Skeletal muscle satellite cell (primary cell): ENCODE data around the gene TTC31.
"Not testable (repeated sequence)": the region's sequence is repeated elsewhere in the genome, so short reads cannot be mapped to it uniquely, and the experiment has no call there.

Experiments
- H3K27me3 ChIP-seq: 2 replicates; pipeline ENCODE4 v1.7.0; 2013; ENCODE audit warnings: low read length; ENCODE audit not compliant: control insufficient read depth, insufficient read depth
- H3K36me3 ChIP-seq: 2 replicates; pipeline ENCODE4 v1.7.0; 2013; ENCODE audit warnings: mild to moderate bottlenecking, control low read depth, low read length; ENCODE audit not compliant: insufficient read depth
- H3K4me1 ChIP-seq: 2 replicates; pipeline ENCODE4 v1.7.0; 2013; ENCODE audit warnings: low read length; ENCODE audit not compliant: control insufficient read depth, insufficient read depth
- H3K4me2 ChIP-seq: 2 replicates; pipeline ENCODE4 v1.7.0; 2013; ENCODE audit warnings: mild to moderate bottlenecking, low read length
- H3K4me3 ChIP-seq: 2 replicates; pipeline ENCODE4 v1.7.0; 2013; ENCODE audit warnings: low read length
- H3K9ac ChIP-seq: 2 replicates; pipeline ENCODE4 v1.7.0; 2013; ENCODE audit warnings: mild to moderate bottlenecking, low read depth, low read length, moderate library complexity
- H3K9me3 ChIP-seq: replicated peaks from 2 replicates; pipeline ENCODE4 v1.7.0; 2013; ENCODE audit warnings: mild to moderate bottlenecking, control low read depth, low read length

The TTC31 gene

GRCh38 chr2:74442483-74443297, 40.2 kb upstream of the TTC31 start:
- H3K9ac ChIP-seq, H3K4me3 ChIP-seq: not testable (repeated sequence)
- H3K4me1 ChIP-seq: peaks cover 45% of the 10 kb centered on the region

GRCh38 chr2:74444498-74445318, 38.2 kb upstream of the TTC31 start:
- H3K4me3 ChIP-seq: no peak overlapping the region
- H3K36me3 ChIP-seq: no peaks in the 10 kb centered on the region
- no peak overlapping the region for H3K9ac ChIP-seq
- peak overlapping the region; percentile 50 for H3K4me2 ChIP-seq
- no peaks in the 10 kb centered on the region for H3K9me3 ChIP-seq
- peaks cover 19% of the 10 kb centered on the region for H3K27me3 ChIP-seq
- H3K4me1 ChIP-seq: peaks cover 25% of the 10 kb centered on the region

More at GRCh38 chr2:74442483-74443297, 40.2 kb upstream of the TTC31 start:
- not testable (repeated sequence) for H3K36me3 ChIP-seq, H3K9me3 ChIP-seq
- Histone ChIP-seq H3K4me2 (peak overlapping the region; percentile 43), H3K27me3 (peaks cover 19% of the 10 kb centered on the region)

GRCh38 chr2:74447230-74447999, 35.5 kb upstream of the TTC31 start:
- peaks cover 8% of the 10 kb centered on the region for H3K27me3 ChIP-seq
- H3K36me3 ChIP-seq: no peaks in the 10 kb centered on the region
- no peak overlapping the region for H3K4me3 ChIP-seq
- H3K9ac ChIP-seq: no peak overlapping the region
- no peaks in the 10 kb centered on the region for H3K9me3 ChIP-seq
- H3K4me2 ChIP-seq: no peak overlapping the region
- H3K4me1 ChIP-seq: peaks cover 10% of the 10 kb centered on the region

- Histone ChIP-seq H3K4me2 (no peak overlapping the region), H3K4me3 (no peak overlapping the region), H3K4me1 (peaks cover 9% of the 10 kb centered on the region), H3K9ac (no peak overlapping the region), H3K27me3 (peaks cover 8% of the 10 kb centered on the region), H3K36me3 (no peaks in the 10 kb centered on the region), H3K9me3 (no peaks in the 10 kb centered on the region)
Measured at GRCh38 chr2:74448771-74449170, 34.1 kb upstream of the TTC31 start.

- no peak overlapping the region for H3K4me2 ChIP-seq
- no peak overlapping the region for H3K9ac ChIP-seq
- H3K4me3 ChIP-seq: no peak overlapping the region
- no peaks in the 10 kb centered on the region for H3K27me3 ChIP-seq
- no peaks in the 10 kb centered on the region for H3K9me3 ChIP-seq
- H3K4me1 ChIP-seq: peaks cover 9% of the 10 kb centered on the region
- no peaks in the 10 kb centered on the region for H3K36me3 ChIP-seq
Measured at GRCh38 chr2:74450570-74451190, 32.2 kb upstream of the TTC31 start.

- peaks cover 5% of the 10 kb centered on the region for H3K36me3 ChIP-seq
- peak within 1 kb of the TSS; percentile 90 for H3K4me3 ChIP-seq
- H3K9me3 ChIP-seq: no peaks in the 10 kb centered on the region
- peaks cover 25% of the 10 kb centered on the region for H3K4me1 ChIP-seq
- H3K4me2 ChIP-seq: peak within 1 kb of the TSS; percentile 96
- H3K9ac ChIP-seq: peak within 1 kb of the TSS; percentile 85
- H3K27me3 ChIP-seq: no peaks in the 10 kb centered on the region
Measured at GRCh38 chr2:74454654-74455511, 28.0 kb upstream of the TTC31 start, which contains the start of gene INO80B. INO80B (plus strand) TSS chr2:74455087; CDS start chr2:74455117, 30 bp downstream.

GRCh38 chr2:74457129-74457548, 25.7 kb upstream of the TTC31 start:
- Histone ChIP-seq H3K27me3 (no peaks in the 10 kb centered on the region), H3K4me2 (peak overlapping the region; percentile 81), H3K9me3 (no peaks in the 10 kb centered on the region), H3K9ac (peak overlapping the region; percentile 68), H3K4me1 (peaks cover 25% of the 10 kb centered on the region), H3K4me3 (peak overlapping the region; percentile 67), H3K36me3 (peaks cover 16% of the 10 kb centered on the region)

GRCh38 chr2:74457549-74458131, 25.2 kb upstream of the TTC31 start:
- peaks cover 25% of the 10 kb centered on the region for H3K4me1 ChIP-seq

GRCh38 chr2:74458132-74458937, 24.5 kb upstream of the TTC31 start, which contains the start of gene WBP1:
WBP1 (plus strand) TSS chr2:74458438; CDS start chr2:74458603, 165 bp downstream.
- no peaks in the 10 kb centered on the region for H3K27me3 ChIP-seq
- peak within 1 kb of the TSS; percentile 91 for H3K9ac ChIP-seq
- H3K4me3 ChIP-seq: peak within 1 kb of the TSS; percentile 95
- H3K9me3 ChIP-seq: no peaks in the 10 kb centered on the region
- peaks cover 25% of the 10 kb centered on the region for H3K36me3 ChIP-seq
- peaks cover 25% of the 10 kb centered on the region for H3K4me1 ChIP-seq
- peak within 1 kb of the TSS; percentile 93 for H3K4me2 ChIP-seq

More at GRCh38 chr2:74457549-74458131, 25.2 kb upstream of the TTC31 start:
- Histone ChIP-seq H3K4me2 (peak overlapping the region; percentile 81), H3K36me3 (peaks cover 21% of the 10 kb centered on the region), H3K27me3 (no peaks in the 10 kb centered on the region), H3K9ac (peak overlapping the region; percentile 77), H3K4me3 (peak overlapping the region; percentile 67), H3K9me3 (no peaks in the 10 kb centered on the region)
